Stimulated activated CD8-positive, alpha-beta memory T cell treated with anti-CD3 and anti-CD28 coated beads, Interleukin-7, amount 100 ng/mL, for 1 hour (primary cell): ENCODE results near the gene ODC1.
"Not testable (repeated sequence)": the region's sequence is repeated elsewhere in the genome, so short reads cannot be mapped to it uniquely, and the experiment has no call there.

ENCODE experiments used
- DNase-seq, 2 donors: peaks; one replicate each; pipeline ENCODE4 v3.0.0-alpha.2; 2020; ENCODE audit warnings: low read depth in 2 of 2

Gene ODC1

DNA sequence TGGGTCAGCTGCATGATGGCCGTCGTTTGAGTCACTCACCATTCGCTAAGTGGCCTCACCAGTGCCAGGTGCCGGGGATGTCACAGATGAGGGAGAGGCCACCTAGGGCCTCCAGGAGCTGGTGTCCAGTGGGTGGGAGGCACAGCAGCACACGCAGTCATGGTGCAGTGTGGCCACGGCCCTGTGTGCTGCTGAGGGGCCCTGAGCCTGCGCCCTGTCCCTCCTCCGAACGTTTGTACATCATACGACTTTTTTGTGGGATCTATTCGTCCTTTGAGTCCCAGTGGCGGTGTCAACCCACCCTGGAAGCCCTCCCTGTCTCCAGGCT, 30.1 kb upstream of the ODC1 start:
- DNase-seq = no peak

DNA sequence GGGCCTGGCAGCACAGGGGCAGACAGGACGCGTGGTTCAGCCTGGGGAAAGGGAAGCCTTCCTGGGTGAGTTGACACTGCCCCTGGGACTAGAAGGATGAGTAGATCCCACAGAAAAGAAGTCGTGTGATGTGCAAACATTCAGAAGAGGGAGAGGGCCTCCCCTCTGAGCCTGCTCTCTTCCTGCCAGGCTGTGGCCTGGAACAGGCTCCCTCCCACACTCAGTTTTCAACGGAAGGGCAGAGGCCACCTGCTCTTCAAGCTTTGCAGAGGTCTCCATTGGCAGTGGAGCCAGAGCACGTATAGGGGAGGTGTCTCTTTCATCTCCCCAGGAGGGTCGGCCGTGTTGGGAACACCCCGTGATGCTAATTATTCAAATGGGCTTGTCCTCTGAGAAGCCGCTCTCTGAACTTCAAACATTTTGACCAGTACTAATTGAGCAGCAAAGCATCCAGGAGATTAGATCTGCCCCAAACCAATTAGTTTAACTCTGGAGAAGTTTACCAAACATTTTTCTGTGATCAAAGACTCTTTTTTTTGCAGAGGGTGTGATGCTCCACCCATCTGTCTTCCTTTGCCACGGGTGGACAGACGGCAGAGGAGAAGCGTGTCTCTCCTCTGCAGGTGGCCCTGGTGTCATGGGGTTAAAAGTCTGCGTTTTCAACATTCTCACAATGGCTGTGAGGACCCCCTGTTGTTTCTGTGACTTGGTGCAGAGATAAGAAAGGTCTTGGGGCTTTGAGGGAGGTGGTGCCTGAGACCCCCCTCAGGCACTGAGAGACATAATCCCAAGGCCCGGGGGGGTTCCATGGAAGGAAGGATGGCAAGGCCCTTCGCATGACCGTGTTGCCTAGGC, 29.5 kb upstream of the ODC1 start:
- no peak for DNase-seq

DNA sequence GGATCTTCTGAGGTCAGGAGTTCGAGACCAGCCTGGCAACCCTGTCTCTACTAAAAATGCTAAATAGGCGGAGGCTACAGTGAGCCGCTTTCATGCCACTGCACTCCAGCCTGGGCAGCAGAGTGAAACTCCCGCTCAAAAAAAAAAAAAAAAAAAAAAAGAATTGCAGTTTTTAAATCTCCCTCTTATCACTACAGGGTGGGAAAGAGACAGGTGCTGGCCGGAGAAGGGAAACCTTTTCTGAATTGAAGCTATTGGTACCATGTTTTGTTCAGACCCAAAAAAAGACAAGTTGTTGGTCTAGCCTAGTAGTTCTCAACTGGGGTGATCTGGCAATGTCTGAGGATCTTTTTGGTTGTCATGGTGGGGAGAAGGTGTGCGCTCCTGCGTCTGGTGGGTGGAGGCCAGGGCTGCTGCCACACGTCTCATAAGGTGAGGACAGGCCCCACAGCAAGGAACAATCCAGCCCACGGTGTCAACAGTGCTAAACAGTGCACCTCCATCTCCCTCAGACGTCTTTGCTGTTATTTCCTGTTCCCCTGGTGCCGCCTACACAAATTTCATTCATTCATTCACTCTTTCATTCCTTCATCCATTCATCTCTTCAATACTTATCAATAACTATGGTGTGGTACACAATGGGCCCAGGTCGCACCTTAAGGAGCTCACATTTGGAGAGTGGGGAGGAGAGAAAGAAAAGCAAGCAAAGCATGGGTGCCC, 28.8 kb upstream of the ODC1 start:
- DNase-seq = no peak

DNA sequence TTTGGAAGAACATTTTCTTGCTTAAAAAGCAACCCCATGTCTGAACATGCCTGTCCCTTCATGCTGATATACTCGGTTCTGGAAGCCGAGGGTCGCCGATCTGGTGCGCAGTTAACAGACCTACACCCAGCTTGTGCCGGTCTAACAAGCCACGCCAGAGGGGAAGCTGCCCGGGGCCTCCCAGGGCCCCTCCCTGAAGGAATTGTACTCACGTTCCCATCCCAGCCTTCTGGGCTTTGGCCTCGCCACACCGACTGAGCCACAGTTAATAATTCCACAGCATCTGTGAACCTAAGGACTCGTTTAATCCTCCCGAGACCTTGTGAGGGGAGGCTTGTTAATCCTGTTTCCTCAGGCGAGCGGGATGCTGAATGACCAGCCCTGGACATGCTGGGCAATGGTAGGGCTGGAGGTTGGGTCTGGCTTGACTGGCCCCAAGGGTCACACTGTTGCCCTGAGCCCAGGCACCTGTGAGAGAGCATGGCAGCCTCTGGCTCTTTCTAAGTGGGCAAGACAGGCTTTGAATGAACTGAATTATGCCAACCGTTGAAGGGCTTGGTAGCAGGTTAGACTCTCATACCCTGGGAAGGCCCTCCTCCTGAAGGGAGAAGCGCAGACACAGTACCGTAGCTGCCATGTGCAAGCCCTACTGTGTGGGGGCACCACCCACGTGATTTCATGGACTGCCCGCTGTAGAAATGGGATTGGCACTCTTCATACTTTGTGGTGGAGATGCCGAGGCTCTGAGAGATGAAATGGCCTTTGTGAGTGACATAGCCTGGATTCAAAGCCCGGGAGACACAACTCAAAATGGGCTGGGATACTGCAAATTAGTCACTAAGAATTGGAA, 27.9 kb upstream of the ODC1 start:
- no peak for DNase-seq

DNA sequence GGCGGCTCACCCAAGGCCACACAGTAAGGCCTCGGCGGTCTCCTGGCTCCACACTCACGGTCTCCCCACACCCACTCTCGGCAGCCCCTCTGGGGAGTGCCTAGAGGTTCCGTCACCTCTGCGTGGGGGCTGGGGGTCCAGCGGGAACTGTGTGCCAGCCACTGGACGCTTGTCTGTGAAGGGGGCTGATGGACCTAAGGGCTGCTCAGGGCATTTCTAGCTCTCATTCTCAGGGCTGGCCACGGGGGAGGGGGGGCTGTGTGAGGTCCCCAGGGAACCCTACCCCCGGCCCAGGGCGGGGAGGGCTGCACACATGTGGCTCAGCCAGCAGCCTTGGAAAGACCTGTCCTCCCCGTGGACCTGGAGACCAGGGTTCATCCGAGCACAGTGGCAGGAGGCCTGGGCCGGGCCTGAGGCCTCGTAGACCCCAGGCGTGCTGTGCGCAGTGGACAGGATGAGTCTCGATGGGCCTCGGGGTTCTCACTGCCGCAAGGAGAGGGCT, 27.1 kb upstream of the ODC1 start:
- no peak for DNase-seq

DNA sequence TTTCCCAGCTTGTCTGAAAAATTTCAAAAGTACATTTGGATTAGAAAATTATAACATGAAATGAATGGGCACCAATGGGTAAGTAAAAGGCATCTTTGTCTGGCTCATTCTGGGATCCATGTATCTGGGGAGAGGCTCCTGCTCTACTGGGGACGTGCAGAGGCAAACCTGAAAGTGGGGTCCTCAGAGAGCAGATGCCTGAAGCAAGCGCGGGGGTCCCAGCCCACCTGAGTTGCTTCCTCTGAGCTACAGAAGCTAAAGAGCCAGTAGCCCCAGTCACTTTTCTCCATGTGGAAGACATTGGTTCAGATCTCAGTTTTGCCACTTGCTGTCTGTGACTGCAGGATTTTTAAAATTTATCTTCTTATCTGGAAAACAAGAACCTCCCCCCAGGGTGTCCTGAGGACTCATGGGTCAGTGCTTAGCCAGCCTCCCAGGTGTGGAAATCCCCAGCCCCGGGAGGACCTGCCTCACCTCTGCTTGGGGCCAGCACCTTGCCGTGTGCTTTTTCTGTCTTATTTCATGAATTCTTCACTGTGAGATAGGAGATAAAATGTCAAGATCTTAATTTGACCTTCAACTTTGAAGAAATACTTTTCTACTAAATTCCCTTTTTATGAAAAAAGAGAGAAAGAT, 25.1 kb upstream of the ODC1 start:
- DNase-seq = no peak

DNA sequence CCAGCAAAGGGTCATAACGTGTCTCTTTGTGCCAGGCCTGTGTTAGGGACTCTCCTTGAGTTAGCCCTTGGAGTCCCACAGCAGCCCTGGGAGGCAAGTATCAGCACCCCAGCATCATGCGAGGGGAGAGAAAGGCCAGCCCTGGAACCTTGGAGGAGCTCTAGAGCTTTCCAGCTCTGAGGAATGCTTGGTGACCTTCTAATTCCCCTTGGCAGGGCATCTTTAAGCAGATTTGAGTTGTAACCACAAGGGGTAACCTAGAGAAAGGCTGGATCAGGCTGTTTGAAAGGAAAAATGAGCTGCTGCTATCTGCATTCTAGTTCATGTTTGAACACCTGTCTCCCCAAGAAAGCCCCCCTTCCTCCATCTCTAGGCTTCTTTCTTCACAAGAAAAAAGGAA, 23.8 kb upstream of the ODC1 start:
- DNase-seq = no peak

DNA sequence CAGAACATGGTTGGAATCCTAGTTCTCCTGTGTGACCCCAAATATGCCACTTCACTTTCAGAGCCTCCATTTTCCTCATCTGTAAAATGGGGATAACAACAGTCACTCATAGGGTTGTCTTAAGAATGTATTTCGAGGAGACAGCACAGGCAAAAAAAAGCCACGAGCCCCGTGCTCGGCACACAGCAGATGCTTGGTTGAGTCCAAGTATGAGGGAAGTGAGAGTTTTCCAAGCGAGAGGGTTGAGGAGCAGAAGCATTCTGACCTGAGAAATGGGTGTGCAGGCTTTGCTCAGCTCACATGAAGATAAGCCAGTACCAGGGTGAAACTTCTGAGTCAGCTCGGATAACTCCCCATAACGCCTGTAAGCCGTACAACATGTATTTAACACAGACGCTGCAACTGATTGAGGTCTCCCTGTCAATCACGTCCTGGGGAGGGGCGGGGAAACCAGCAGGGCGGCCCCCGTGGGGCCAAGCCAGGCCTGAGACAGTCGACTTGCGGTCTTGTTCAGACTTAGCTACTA, 23.0 kb upstream of the ODC1 start:
- DNase-seq = no peak

DNA sequence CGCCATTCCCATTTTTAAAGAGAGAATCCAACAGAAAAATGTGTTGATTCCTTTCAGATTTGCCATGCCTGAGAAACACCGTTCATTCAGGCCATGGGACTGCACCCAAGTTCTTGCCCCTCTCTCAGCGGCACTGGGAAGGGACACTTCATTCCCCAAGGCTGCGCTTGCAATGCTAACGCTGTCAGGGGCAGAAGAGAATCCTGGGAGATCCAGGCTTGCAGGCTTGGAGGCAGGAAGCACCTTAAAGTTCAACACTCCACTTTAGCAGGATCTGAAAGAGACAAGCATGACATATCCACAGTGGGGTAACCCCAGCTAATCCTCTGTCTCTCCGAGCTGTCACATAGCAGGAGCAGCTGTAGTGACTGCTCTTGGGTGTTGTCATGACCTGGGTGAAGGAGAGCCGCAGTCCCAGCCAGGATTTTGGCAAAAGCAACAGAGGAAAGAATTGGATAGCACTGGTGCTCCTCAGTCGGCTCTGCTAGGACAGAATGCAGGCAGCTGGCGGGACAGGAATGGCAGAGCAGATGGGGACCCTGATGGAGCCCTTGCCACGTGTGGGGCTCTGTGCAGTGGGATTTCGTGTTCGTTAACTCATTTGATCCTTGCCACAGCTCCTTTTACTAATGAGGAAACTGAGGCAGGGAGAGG, 22.0 kb upstream of the ODC1 start:
- DNase-seq = no peak

DNA sequence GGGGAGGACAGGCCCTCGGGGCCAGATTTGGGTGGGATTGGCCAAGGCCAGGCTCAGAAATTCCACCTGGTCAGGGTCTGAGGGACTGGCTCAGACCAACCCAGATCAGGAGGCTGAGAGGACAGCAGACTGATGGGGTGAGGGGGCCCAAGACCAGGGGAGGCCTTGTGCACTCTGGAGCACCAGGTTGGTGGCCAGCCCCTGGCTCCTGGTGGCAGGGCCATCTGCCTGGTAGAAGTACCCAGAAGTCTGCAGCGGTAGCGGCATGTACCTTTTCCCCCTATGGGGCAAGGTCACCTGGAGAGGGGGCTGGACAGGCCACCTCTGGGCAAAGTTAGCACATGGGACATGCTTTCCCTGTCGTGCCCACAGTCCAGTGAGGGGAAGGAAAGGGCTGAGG, 21.2 kb upstream of the ODC1 start:
- DNase-seq = no peak

DNA sequence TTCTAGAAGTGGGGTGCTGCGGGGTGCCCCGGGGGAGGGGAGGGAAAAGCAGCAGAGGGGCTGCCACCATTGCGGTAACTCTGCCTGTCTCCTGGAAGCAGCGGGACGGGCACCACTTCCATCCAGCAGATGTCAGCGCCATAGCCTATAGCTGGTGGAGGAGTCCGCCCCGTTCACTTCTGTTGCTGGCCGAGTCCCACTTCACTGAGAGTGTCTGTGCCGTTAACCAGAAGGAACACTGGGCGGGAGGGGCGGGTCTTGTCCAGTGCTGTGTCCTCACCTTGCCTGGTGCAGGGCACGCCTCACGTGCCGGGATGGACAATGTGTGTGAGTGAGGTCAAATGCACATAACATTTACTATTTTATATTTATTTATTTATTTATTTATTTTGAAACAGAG, 19.3 kb upstream of the ODC1 start:
- DNase-seq = no peak

DNA sequence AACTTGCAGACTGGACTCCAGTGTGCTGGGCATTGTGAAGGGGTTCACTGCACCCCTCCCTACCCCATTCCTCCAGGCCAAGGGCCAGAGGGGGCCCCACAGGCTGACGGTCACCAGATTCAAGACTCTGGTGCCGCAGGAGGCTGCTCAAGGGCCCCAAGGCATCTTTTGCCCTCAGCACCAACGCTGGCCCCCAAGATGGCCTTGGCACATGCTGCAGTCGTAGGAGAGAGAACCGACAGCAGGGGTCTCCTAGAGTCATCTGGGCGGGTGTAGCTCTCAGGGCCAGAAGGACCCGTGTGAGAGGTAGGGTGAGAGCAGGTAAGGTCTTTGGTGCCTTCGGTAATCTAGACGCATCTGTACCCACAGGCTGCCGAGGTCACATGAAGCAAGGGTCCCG, 18.7 kb upstream of the ODC1 start:
- no peak for DNase-seq

DNA sequence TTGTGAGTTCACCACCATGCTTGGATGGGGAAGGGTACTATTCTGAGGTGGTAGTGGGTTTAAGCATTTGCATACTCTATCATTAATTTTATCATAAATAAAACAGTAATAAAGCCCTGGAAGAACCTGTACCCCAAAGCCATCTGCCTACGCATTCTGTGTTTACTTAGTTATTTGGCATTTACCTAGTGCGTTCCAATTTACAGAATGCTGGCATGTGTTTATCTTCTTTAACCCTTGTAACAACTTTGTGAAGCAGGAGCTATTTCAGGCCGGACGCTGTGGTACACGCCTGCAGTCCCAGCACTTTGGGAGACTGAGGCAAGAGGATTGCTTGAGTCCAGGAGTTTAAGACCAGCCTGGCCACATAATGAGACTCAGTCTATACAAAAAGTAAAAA, 17.8 kb upstream of the ODC1 start:
- DNase-seq = no peak

DNA sequence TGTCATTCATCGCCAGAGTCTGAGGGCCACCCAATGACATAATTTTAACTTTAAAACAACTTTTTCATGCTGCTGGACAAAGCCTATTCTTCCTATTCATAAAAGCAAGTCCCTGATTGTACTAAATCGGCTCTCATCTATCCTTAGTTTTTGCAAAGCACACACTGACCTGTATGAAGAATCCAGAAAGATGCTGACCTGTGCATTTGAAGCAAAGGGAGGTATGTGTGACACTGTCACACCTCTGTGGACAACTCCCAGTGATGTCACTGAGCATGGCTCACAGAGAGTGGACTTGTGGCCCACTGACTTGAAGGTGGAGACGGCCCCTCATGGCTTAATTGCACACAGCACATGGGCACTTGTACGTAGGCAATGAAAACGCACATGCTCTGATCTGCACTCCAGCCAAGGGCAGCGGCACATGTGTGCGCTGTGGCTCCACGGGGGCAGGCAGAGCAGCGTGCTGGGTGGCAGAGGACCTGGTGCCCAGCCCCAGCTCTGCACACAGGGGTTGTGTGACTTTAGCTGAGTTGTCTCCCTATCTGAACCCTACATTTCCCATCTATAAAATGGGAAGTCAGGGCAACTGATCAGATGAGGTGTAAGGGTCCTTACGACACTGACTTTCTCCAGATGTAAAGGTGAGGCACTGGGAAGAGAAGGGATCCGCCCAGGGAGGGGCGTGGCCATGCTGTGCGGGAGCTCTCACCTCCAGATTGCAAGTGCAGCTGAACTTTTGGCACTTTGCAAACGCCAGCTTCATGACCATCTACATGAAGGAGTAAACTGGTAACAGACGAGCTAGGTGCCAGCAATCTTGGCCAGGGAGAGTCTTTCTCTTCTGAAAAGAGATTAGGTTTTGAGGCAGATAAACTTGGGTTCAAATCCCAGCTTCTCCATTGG, 14.3 kb upstream of the ODC1 start:
- DNase-seq = no peak

DNA sequence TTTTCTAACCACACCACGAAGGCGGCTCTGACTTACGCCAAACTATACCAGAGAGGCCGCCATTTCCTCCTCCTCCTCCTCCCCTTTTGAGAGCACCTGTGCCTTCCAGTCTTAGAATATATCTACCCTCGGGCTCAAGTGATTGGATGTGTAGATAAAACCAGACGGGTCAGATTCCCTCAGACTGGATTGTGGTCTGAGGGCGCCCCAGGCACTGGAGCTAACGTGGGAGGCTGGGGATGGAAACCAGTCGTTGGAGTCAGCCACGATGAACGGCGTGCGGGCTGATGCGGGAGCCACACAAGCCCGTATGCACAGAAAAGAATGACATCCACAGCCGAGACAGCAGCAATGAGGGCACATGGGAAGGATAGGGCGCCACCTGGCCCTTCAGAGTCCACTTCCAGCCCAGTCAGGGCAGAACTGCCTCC, 12.3 kb upstream of the ODC1 start:
- no peak for DNase-seq

DNA sequence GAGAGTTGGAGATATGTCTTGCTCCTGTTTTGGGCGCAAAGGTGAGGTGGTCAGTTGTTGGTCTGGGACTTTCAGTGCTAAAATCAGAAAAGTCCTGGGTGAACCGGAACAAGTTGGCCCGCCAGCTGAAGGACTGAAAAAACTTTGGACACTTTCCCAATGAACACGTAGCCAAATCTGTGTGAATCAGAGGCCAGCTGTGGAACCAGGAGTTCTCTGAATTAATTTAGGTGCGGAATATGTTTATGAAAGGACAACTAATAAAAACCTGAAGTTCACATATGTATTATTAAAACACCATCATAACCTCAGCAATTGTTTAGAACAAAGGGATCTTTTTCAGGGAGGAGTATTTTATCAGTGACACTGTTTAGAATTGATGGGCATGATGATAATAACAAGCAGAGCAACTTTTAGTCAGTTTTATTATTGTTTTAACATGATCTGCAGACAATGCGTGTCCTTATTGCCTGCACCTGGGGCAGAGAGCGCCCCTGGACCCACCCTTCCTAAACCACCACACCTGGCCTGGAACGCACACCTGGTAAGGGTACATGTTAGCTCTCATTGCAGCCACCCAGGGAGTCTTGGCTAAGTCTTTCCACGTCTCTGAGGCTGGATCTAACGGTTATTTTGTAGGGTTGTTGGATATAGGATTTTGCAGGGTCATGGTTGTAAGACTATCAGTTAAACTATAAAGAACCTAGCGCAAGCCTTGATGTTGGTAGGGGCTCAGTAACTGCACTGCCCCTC, 9.9 kb upstream of the ODC1 start:
- no peak for DNase-seq

DNA sequence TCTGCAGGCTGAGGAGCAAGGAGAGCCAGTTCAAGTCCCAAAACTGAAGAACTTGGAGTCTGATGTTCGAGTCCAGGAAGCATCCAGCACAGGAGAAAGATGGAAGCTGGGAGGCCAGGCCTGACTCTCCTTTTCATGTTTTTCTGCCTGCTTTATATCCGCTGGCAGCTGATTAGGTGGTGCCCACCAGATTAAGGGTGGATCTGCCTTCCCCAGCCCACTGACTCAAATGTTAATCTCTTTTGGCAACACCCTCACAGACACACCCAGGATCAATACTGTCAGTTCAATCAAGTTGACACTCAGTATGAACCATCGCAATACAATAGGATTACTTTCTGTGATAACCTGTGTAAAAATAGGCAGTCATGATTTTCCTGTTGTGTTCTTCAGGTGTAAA, 9.1 kb upstream of the ODC1 start:
- DNase-seq = not testable (repeated sequence)

DNA sequence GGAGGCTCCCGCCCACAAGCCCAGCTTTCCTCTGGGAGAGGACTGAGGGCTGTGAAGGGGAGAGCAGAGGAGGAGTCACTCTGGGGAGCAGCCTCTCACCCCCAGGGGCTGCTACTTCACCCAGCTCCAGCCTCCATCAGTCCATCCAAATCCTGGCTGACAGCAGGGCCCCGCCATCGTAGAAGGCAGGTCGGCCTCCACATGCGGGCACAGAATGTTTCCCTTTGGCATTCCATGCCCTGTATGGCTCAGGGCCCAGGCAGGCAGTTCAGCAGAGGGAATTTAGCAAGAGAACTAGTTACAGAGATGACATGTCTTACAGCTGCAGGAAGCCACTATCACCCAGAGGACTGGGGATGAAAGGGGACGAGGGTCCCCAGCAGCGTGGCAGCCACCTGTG, 6.4 kb upstream of the ODC1 start:
- DNase-seq = no peak

DNA sequence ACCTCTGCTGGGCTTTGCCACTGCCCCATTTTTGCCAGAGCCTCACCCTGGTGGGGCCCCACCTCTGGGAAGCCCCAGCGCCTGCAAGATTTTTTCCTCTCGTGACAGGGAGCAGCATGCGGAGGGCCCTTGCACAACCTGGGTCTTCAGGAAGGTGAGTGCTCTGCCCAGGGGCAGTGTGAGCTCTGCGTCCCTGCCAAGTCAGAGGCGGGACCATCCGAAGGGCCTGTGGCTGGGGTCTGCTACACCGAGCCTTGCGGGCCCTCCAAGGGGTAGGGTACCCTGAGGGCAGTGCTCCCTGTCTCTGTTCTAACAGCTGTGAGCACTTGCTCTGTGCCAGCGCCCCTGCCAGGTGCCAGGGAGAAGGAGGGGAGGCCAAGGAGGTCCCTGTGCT, 5.8 kb upstream of the ODC1 start:
- DNase-seq = no peak
